Hippocampal formation (tissue), 2 donors: Measurements from ENCODE around the gene LAMB1.
"Not testable (repeated sequence)": the region's sequence is repeated elsewhere in the genome, so short reads cannot be mapped to it uniquely, and the experiment has no call there.

Experiments used
- DNase-seq, 2 donors: peaks; one replicate each; lab custom pipeline; 2025; lab: John Stamatoyannopoulos, UW

Gene LAMB1

DNA sequence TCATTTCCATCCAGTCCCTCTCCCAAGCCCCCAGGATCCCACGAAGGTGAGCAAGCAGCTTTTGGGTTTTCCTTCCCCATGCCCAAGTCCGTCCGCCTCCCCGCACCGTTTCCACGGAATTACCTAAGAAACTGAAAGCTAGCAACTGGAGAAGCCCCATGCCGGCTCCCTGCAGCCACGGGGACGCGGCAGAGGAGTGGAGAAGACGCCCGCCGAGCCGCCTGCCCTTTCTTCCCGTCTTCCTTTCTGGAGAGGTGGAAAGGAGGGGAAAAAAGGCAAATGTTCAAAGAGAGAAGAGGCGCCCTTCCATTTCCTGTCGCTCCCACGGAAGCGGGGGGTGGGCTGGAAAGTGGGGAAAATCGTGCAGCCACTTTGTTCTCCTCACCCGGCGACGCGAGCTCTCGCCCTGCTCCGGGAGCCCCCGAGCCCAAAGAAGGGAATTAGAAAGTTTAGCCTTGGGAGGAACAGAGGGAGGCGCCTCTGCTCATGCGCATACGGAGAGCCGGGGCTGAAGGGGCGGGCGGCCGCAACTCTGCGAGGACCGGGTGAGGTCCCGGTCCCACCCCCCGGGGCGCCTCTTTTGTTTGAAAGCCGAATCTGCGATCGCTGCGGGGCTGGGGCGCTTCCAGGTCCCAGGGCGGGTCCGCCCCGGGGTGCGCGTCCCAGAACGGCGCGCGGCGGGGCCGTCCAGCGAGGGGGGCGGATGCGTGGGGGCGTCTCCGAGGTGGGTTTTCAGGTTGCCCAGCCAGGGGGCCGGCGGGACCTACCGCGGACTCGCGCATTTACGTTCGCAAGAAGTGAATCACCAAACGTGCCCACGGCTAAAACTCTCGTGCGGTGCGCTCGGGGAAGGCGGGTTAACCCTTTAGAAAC, at the start of gene LAMB1:
Gene LAMB1 (minus strand): TSS at position 436 of the 873 bp plus-strand sequence. CDS start 276 bp downstream, at position 160.
- DNase-seq = no peak

DNA sequence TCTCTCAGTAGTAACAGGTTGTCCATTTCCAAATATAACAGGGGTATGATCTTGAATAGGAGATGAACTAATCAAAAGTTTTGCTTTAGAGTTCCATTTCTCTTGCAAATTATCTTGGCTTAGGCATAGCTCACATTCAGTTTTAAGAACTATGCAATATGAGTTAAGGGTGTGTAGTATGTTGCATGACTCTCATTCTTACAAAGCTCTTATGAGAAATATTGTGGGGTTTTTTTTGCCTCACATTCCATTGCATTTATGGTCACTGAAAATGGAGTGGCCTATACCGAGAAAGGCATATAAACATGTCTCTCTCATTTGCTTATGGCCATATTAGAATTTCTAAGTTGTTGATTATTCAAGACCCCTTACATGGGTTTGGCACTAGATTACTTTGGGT, 48.5 kb upstream of the LAMB1 start:
- no peak for DNase-seq

DNA sequence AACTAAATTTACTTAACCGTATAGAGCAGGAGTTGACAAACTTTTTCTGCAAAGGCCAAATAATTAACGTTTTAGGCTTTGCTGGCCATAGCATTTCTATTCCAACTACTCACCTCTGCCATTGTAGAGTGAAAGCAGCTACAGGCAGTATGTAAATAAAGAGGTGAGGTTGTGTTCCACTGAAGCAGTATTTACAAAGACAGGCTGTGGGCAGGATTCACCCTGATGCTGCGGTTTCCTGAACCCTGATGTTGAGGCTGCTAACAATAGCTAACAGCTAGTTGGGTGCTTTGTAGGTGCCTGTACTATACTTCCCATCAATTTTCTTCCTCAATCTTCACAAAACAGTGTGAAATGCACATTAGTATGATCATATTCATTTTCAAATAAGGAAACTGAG, 47.0 kb upstream of the LAMB1 start:
- DNase-seq = no peak

DNA sequence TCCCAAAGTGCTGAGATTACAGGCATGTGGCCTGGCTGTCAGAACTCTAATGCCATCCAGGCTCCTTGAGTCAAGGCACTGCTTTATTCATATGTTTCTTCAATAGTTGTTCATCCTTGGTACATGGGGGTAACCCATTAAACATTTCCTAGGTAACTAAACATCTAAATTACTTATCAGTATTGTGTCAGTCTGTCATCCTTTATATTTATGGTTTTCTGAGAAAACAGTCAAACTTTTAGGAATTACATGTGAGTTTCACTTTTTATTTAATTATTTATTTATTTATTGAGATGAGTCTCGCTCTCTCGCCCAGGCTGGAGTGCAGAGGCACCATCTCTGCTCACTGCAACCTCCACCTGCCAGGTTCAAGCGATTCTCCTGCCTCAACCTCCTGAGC, 45.5 kb upstream of the LAMB1 start:
- no peak for DNase-seq

- no peak for DNase-seq
Measured at GRCh38 chr7:108046952-108047506, 44.1 kb upstream of the LAMB1 start.

DNA sequence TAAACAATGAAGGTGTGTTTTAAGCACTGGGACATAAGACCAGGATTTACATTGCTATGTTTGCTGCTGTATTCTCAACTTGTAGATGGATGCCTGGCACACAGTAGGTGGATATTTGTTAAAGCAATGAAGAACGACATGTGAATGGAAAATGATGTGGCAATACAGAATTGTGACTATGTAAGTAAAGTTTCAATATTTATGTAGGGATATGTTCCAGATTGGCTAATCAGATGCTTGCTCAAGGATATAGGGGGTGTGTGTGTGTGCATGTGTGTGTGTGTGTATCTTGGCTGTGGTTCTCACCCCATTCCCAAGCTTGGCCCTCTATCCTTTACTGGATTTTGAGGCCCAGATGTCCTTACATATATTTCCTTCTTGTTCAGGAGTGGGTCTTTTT, 42.7 kb upstream of the LAMB1 start:
- DNase-seq = no peak

DNA sequence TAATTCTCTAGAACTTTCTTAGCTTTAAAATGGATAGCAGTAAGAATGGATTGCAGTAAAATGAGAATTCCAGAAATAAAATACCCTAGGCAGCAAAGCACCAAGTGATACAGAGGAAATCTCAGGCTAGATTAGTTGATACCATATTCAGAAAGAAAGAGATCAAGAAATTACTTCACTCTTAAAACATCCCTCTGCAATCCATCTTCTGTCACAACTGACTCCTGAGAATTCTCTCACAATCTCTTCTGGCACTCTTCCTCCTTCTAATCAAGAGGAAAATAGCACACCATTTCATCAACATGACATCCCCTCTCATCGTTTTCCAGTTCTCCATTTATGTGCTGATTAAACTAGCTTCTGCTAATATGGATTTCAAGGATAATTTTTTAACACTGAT, 42.2 kb upstream of the LAMB1 start:
- DNase-seq = no peak

- no peak for DNase-seq
Measured at GRCh38 chr7:108044345-108044744, 41.4 kb upstream of the LAMB1 start.

DNA sequence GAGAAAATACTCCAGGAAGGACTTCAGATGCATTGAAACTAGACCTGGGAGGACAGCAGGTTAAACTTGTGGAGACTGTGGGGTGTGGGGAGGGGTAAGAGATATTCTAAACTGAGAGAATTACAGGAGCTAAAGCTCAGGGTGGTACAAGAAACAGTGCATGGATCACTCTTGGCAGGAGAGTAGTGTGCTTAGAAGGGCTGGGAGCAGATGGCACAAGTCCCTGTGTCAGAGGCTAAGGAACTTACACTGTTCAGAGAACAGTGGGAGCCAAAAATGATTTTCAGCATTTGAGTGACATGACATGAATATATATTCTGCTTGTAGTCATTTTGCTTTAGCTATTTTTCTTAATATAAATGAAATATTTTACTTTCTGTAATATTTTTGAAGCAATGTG, 36.0 kb upstream of the LAMB1 start:
- DNase-seq = no peak

DNA sequence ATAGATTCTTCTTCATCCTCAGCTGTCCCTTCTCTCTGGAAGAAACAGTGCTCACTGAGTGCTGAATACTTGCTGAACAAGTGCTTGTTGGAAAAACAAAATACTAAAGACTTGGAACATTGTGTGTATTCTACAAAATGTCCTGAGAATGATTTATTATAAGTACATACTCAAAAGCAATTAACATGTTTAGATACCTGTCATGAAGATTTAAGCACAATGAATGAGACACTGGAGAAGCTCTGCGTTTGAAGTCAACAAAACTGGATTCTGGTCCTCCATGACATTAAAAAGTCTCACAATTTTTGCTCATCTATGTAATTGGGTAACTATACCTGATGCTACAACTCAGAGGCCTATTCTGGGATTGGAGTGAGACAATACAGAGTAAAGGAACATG, 34.8 kb upstream of the LAMB1 start:
- DNase-seq = no peak

GRCh38 chr7:108037140-108037539, 34.2 kb upstream of the LAMB1 start:
- no peak for DNase-seq

- DNase-seq = no peak
Measured at GRCh38 chr7:108034586-108034985, 31.6 kb upstream of the LAMB1 start.

DNA sequence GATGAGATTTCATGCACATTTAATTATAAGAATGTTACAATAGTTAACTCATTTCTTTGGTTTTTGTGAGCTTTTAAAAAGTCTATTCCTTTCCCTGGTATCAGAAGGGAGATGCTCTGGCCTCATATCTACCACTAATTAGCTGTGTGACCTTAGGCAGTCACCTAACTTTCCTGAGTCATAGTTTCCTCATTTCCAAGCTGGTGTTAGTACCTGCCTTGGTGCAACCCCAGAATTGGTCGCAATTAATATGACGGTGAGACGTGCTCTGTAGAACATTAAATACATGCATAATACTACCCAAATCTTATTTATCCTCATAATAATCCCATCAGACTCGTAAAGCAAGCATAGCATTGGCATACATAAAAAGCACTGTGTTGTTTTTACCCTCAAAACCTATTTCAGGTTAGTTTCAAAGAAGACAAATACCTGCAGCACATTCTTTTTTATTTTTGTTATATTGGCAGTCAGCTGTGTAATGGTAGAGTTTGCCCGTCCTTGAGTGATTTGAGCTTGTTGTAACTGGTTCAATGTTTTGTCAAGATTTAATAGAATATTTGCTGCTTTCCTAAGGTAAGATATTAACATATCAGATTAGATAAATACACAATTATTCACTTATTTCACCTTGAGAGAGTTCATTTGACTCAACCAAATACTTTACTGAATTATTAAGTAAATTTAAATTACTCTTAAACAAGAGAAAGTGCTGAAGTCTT, 31.0 kb upstream of the LAMB1 start:
- DNase-seq = no peak

GRCh38 chr7:108033309-108033708, 30.3 kb upstream of the LAMB1 start:
- DNase-seq = not testable (repeated sequence)

- no peak for DNase-seq
Measured at GRCh38 chr7:108030516-108030915, 27.6 kb upstream of the LAMB1 start.

- no peak for DNase-seq
Measured at GRCh38 chr7:108029034-108029433, 26.1 kb upstream of the LAMB1 start.

- no peak for DNase-seq
Measured at GRCh38 chr7:108028111-108028510, 25.1 kb upstream of the LAMB1 start.

DNA sequence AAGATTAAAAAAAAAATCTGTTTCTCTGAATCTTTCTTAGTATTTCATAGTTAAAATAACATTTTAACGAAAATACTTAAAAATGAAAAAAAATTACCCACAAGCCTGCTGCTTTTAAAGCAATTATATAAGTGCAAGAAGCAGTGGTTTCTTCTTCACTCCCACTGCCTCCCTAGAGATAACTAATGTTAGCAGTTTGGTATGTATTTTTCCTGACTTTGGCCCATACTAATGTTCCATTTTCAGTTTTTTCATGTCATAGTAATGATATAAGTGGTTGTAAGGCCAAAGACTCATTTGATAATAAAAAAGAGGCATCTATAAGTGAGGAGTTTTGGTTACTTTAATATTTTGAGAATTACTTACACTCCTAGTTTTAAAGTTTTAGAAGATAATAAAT, 24.3 kb upstream of the LAMB1 start:
- no peak for DNase-seq

DNA sequence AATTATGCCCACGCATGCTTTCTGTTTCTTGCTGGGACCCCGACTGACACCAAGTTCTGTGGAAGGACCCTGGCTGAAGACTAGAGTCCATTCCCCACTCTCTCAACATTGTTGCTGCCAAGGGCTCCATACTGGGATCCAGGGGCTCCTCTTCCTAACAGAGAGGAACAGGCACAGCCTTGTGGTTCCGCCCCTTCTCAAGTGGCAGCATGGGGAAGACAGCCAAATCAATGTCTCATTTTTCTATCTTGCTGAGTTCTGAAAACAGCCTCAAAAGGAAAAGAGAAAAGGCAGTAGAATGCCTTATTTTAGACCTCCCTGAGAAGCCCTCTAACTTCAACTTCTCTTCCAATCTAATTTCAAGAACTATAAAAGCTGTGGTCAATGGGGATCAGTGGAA, 23.7 kb upstream of the LAMB1 start:
- DNase-seq = no peak

DNA sequence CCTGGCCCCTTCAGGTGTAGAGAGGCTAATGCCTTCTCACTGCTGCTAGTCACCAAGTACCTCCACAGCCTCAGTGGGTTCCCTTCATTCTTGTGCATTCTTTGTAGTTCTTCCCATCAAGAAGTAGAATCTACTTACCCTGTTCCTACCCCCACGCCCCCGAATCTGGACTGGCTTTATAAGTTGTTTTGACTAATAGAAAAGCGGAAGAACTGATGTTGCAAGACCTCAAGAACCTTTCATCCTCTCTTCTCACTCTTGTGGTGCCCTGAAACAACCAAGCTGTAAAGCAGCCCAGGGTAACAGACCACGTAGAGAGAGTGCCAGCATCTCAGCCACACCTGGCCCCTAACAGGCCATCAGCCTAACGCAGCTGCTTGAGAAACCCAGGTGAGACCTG, 23.2 kb upstream of the LAMB1 start:
- no peak for DNase-seq

GRCh38 chr7:108024538-108024937, 21.6 kb upstream of the LAMB1 start:
- no peak for DNase-seq

GRCh38 chr7:108020585-108020984, 17.6 kb upstream of the LAMB1 start:
- no peak for DNase-seq

DNA sequence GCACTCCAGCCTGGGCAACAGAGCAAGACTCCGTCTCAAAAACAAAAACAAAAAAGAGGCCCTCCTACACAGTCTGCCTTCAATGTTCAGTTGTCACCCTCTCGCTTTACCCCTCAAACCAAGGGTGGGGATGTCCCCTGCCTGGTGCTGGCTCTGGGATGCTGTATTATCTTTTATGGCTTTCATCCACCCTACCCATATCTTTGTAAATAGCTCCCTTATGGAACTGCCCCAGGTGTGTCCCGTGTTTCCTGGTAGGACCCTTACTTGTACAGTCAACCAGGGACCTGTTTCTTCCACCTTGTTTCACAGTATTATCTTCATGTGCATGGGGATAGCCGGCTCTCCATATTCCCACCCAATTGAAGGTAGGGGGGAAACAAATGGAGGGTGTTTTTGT, 15.7 kb upstream of the LAMB1 start:
- no peak for DNase-seq
